NCI-H226 (cell line): ENCODE data around the gene FBXL14.
"Not testable (repeated sequence)": the region's sequence is repeated elsewhere in the genome, so short reads cannot be mapped to it uniquely, and the experiment has no call there.

Experiments
- DNase-seq: peaks from one replicate; pipeline ENCODE4 v3.0.0-alpha.2; 2015

The FBXL14 gene

GRCh38 chr12:1619587-1619986 lies 25.2 kb upstream of the FBXL14 start:
- DNase-seq, result no peak

- no peak for DNase-seq
Measured at GRCh38 chr12:1619159-1619558, 24.8 kb upstream of the FBXL14 start.

GRCh38 chr12:1618489-1618888 lies 24.1 kb upstream of the FBXL14 start:
- peak; percentile 36 for DNase-seq

GRCh38 chr12:1616233-1617066 lies 22.1 kb upstream of the FBXL14 start:
- no peak for DNase-seq

- DNase-seq, result no peak
Measured at GRCh38 chr12:1614360-1614759, 20.0 kb upstream of the FBXL14 start.

GRCh38 chr12:1613860-1614259 lies 19.5 kb upstream of the FBXL14 start:
- no peak for DNase-seq

GRCh38 chr12:1611803-1612572 lies 17.6 kb upstream of the FBXL14 start:
- DNase-seq, result no peak

- no peak for DNase-seq
Measured at GRCh38 chr12:1610072-1610643, 15.8 kb upstream of the FBXL14 start.

- DNase-seq, result no peak
Measured at GRCh38 chr12:1608713-1609119, 14.3 kb upstream of the FBXL14 start.

GRCh38 chr12:1607940-1608712 lies 13.7 kb upstream of the FBXL14 start:
- DNase-seq, result no peak

GRCh38 chr12:1606021-1606622 lies 11.7 kb upstream of the FBXL14 start:
- DNase-seq, result no peak

- DNase-seq, result peak; percentile 97
Measured at GRCh38 chr12:1605129-1606020, 11.0 kb upstream of the FBXL14 start.

- DNase-seq, result no peak
Measured at GRCh38 chr12:1604464-1604863, 10.1 kb upstream of the FBXL14 start.

- no peak for DNase-seq
Measured at GRCh38 chr12:1603269-1603993, 9.1 kb upstream of the FBXL14 start.

GRCh38 chr12:1602706-1603105 lies 8.3 kb upstream of the FBXL14 start:
- DNase-seq, result not testable (repeated sequence)

- no peak for DNase-seq
Measured at GRCh38 chr12:1598757-1599156, 4.4 kb upstream of the FBXL14 start.

- DNase-seq, result no peak
Measured at GRCh38 chr12:1595690-1596347, 1.4 kb upstream of the FBXL14 start.

- DNase-seq, result no peak
Measured at GRCh38 chr12:1595026-1595561, 713 bp upstream of the FBXL14 start.

- DNase-seq, result no peak
Measured at GRCh38 chr12:1594006-1594260, 448 bp downstream of the FBXL14 start.
